Stimulated activated CD8-positive, alpha-beta memory T cell treated with anti-CD3 and anti-CD28 coated beads, Interleukin-7, amount 100 ng/mL, for 24 hours (primary cell): ENCODE measurements around the gene SMG7.
A peak's percentile ranks its signal among the peaks of the same experiment; 100 is the strongest.

Experiments used
- DNase-seq: peaks from one replicate; pipeline ENCODE4 v3.0.0-alpha.2; 2020; ENCODE audit warnings: low read depth

The SMG7 gene

DNA sequence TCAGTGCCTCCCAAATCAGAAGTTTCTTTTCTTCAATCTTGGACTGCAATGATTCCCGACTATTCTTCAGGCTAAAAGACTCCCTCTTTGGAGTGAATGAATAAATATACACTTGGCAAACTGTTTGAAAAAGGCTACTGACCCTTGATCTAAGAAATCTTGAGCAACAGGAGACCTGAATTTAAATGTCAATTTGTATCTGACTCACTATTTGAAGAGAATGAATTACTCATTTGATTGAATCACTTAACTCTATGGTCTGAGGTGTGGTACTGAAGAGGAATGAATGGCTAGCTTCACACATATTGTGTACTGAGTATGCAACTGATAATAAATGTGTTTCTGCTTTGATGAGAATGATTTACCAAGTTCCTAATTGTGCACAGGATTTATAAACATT is 4.6 kb upstream of the SMG7 start:
- DNase-seq: no peak

DNA sequence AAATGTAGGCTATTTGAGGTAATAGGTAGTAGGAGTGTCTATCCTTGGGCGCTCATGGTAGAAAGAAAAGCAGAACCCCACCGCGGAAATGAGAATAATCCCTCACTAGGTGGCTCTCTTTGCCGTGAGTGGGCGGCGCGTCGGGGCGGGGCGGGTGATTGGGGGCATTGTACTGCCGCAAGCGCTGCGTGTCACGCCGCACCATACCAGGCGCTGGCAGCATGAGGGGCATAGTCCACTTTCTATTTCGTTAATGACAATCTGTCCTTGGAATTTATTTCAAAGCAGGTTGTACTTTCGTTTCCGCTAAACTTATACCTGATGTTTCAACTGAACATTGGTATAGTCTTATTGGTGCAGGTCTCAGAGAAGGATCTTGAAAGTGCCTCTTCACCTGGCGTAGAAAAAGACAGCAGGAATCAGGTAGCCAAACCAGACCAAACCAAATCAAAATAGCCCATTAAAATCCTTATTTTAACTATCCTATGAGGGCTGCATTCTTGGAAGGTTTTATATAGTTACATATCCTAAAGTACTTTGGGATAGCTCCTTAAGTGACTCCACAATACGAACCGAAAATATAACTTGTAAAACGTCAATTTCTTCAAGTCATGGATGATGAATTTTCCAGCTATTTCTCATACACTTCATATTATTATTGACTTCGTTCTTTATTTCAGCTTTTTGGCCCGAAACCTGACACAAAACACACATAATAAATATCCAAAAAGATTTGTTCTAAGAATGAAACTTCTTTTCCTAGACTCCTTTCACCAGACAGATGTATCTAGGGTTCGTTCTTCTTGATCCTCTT is 1.9 kb upstream of the SMG7 start:
- peak; percentile 83 for DNase-seq

DNA sequence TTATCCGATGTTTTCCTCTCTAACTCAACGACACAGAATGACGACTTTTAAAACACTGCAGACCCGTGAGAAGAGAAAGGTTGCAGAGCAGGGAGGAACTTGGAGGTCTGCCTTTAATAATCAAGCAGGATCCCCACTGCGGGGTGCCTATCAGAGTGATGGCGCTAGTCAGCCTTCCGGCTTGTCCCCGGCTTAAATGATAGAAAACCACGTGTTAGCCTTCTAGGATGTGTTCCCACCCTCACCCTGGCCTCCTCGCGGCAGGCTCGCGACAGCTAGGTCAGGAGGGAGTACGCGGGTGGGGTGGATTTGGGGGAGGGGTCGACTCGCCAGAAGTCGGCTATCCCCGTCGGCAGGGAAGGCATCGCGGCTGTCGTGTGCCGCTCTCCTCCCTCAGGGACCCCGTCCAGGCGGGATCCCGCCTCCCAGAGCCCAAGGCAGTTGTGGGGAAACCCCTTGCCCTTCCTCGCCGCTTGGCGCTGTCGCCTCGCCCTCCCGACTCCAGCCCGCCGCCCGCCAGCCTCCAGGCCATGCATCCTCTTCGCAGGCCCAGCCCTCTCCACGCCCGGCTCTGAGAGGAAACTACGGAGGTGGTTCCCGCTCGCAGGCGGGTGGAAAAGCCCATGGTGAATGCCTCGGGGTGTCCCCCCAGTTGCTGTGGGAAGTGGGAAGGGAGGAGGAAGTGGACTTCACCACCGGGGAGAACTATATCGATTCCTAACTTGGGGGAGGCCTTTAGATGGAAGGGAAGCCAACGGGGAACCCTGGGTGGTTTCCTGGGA is 1.1 kb upstream of the SMG7 start:
- peak; percentile 53 for DNase-seq

DNA sequence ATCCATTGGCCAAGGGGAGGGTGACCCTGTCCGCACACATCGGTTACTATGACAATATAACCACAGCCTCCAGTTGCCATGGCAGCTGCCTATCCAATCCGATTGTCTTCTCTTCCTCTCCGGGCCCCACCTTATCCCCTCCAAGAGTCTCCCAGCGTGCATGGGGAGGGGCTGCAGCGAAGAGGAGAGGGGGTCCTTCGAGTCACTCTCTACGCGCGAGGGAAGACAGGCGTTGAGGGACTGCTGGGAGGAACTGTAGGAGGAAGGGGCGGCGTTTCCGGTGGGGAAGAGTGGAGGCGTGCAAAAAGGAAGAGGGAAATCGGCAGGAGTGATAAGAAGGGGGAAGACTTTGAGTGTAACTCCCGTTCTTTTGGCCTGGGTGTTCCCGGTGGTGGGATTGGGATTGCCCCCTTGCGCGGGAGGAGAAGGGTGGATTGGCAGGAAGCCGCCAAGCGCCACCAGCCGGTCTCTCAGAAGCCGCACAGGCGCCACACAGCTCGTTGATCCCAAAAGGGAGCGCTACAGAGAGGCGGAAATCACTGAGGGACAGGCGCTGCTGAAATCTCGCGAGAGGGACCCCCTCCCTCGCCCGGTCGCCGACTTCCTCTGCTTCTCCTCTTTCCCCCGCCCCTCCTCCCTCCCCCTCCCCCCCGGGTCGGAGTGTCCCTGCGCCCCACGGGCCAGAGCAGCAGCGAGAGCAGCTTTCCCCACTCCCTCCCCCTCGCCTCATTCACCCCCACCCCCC is 384 bp upstream of the SMG7 start:
- DNase-seq: peak; percentile 97

GRCh38 chr1:183473217-183473536 is 878 bp downstream of the SMG7 start:
- DNase-seq: no peak

DNA sequence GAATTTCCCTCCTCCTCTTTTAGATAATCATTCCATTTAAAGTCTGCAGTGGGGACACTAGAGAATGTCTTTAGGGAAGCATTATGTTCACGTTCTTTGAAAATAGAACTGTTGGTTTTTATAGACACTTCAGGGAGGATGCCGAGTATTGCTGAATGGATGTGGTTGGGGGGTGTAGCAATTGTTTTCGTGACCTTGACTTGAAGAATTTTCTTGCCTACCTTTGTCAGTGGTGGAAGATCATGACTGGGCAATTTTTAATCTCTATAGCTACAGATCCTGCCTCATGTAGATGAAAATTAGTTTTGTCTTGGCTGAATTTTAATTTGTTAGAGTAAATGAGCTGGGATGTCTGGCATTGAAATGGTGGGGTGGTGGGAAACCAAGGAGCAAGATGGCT is 3.8 kb downstream of the SMG7 start:
- no peak for DNase-seq

DNA sequence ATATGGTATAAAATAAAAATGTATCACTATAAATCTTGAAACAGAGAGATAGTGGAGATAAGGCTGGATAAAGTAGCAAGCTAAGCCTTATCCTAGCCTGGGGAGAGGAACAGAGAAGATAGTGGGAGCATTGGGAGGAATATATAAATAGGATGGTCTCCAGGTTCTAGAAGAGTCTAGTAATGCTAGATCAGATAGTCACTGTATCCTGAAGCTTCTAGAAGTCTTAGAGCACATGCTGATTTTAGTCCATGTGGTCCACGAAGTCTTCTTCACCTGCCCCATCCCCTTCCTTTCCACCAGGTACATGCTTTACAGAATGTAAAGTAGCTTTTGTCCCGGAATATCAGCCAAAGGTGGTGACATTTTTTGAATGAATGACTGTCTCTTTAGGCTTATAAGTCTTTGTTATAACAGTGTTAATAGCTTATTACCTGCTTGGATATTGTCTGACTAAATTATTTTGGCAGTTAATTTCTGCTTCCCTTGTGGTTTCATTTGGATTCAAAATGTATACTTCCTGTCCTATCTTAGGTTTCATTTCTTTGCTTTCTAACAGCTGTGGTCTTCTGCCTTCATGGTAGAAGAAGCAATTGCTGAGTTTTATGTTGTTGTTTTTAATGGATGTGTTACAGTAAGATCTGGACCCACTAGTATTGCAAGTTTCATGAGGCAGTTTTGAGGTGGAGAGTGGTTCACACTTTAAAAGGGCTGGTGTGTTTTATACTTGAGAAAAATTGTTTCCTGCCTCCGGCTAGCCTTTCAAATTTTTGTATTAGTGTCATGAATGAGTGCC is 5.9 kb downstream of the SMG7 start:
- no peak for DNase-seq

DNA sequence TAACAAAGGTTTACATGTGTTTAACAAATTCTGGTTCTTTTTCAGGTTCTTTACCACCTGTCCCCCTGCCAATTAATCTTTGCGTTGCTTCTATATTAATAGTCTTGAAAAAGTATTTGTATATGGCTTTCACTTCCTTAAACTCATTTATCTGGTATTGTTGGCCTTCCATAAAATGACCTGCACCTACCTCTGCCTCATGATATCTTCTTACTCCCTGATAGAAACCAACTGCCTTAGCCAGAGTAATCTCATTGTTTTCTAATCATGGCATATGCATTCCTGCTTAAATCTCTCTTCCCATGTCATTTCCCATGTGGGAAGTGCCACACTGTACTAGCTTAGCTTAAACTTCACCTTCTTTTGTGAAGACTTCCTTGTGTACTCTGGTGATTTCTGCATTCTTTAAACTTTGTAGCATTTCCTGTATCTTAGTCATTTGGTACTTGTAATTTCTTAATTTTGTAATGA is 8.7 kb downstream of the SMG7 start:
- DNase-seq: no peak

DNA sequence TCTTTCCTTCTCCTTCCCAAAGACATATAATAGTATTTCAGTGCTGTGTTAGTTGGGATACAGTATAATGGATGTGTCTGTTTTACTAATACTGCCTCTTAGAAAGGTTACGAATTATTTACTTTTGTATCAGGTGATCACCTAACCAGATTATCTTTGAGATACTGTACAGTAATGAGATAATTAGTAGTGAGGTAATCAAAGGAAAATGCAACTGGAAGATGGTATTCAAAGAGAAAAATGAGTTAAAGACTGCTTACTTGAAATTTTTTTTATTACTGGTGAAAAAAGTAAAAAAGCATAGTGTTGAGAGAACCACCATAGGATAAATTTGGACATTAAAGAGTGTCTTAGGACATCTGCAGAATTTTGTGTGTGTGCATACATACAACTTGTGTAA is 10.9 kb downstream of the SMG7 start:
- DNase-seq: no peak

GRCh38 chr1:183484254-183484653 is 12.0 kb downstream of the SMG7 start:
- DNase-seq: no peak

DNA sequence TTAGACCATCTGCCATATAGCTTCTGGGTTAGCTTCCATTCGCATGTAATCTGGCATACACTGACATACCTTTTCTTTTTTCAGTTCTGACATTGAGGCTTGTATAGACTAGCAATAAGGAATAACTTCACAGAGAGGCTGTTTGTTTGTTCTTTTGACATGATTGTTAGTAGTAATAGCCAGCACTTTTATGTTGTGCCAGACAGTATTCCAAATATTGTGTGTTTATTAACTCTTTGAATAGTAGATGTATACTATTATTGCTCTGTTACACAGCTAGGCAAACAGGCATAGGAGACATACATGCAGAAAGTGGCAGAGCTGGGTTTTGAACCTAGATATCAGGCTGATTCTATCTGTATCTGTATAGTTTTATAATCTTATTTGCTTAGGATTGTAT is 12.6 kb downstream of the SMG7 start:
- no peak for DNase-seq

- no peak for DNase-seq
Observed at GRCh38 chr1:183487674-183488442, 15.6 kb downstream of the SMG7 start.

- no peak for DNase-seq
Observed at GRCh38 chr1:183490932-183491331, 18.6 kb downstream of the SMG7 start.

DNA sequence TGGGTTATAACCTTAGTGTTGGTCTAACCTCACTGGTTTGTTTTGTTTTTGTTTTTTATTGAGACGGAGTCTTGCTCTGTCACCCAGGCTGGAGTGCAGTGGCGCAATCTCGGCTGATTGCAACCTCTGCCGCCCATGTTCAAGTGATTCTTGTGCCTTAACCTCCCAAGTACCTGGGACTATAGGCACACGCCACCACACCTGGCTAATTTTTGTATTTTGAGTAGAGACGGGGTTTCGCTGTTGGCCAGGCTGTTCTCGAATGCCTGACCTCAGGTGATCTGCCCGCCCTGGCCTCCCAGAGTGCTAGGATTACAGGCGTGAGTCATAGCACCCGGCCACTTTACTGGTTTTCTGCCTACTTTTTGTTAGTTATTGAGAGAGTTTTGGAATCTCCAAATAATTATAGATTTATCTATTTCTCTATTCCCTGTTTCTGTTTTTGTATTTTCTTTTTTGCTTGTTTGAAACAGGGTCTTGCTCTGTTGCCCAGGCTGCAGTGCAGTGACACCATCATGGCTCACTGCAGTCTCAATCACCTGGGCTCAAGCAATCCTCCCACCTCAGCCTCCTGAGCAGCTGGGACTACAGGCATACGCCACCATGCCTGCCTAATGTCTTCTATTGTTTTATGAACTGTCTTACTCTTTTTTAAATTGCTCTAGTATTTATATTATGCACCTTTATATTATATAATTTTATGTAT is 21.4 kb downstream of the SMG7 start:
- no peak for DNase-seq

GRCh38 chr1:183495420-183495819 is 23.1 kb downstream of the SMG7 start:
- no peak for DNase-seq

GRCh38 chr1:183497218-183497617 is 24.9 kb downstream of the SMG7 start:
- DNase-seq: no peak

GRCh38 chr1:183498342-183498991 is 26.2 kb downstream of the SMG7 start:
- no peak for DNase-seq

DNA sequence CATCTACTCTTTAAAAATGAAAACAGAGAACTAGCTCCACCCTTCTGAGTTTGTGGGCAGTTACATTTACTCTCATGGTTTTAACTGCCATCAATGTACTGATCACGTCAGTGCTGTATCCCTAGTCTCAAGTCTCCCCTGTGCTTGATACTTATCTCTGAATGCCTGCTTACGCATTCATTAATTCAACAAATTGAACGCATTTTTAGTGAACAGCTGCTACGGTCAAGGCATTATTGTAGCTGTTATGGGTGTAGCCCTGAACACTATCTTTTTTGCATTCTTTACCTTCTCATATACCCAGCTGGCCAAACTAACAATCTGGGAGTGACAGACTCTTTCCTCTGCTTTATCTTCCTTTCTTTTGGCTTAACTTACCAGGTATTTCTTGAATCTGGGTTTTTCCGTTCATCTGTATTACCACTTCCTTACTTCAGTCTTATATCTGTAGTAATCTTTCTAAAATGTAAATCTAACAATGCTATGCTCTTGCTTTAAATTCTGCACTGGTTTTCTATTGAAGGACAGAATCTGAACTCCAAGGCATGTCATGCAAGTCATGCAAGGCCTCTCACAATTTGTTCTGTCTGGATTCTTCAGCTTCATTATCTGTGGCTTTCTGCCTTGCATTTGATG is 33.3 kb downstream of the SMG7 start:
- DNase-seq: no peak

GRCh38 chr1:183506561-183506960 is 34.3 kb downstream of the SMG7 start:
- DNase-seq: no peak

GRCh38 chr1:183508694-183509093 is 36.4 kb downstream of the SMG7 start:
- no peak for DNase-seq
